Putamen (tissue), 1 donor: ENCODE measurements around the gene HLA-C.
"Not testable (repeated sequence)": the region's sequence is repeated elsewhere in the genome, so short reads cannot be mapped to it uniquely, and the experiment has no call there.

Source experiments
- DNase-seq: peaks from one replicate; pipeline ENCODE4 v3.0.0-alpha.2; 2016; ENCODE audit warnings: low spot score

HLA-C gene

GRCh38 chr6:31271641-31272357, at the start of gene HLA-C:
HLA-C (minus strand) TSS chr6:31272092; CDS start chr6:31272071, 21 bp downstream.
- DNase-seq = peak; percentile 90

DNA sequence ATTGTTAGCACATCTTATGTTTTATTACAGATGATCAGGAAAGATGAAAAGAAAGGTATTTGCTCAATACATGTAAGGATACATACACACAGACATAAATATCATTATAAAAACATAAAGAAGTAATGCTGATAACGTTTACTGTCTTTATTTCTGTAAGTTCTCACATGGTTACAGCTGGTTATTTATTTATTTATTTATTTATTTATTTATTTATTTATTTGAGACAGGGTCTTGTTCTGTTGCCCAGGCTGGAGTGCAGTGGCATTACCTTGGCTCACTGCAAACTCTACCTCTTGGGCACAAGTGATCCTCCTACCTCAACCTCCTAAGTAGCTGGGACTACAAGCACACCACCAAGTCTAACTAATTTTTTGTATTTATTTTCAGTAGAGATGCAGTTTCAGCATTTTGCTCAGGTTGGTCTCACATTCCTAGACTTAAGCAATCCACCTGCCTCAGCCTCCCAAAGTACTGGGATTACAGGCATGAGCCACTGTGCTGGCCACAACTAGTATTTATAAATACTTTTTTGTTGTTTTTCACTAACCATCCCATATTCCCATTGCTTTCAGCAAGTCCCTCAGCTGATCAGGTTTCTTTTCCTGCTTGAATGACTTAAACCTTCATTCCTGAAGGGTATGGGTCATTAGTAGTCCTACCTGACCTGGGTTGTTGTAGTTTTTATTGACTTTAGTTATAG, 49.3 kb upstream of the HLA-C start:
- no peak for DNase-seq

GRCh38 chr6:31317036-31317435, 45.1 kb upstream of the HLA-C start:
- DNase-seq = no peak

DNA sequence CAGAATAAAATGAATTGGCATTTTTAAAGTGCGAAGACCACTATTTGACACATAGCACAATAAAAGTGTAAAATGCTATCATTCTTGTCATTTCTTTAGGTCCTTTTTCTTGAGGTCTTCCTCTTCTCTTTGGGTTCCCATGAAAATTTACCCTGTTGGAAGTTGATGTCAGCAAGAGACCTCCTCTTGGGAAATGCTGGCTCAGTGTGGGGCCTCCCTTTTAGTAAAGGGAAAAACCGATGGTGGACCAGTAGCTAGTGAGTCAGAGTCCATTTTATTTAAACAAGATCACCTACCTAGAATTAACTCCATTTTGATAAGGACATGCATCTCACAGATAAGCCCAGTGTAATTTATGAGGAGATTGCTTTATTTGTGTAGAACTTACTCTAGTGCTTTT, 37.7 kb upstream of the HLA-C start:
- no peak for DNase-seq

GRCh38 chr6:31308845-31309175, 36.9 kb upstream of the HLA-C start:
- no peak for DNase-seq

GRCh38 chr6:31308050-31308844, 36.4 kb upstream of the HLA-C start:
- DNase-seq = no peak

- no peak for DNase-seq
Observed at GRCh38 chr6:31307669-31308049, 35.8 kb upstream of the HLA-C start.

DNA sequence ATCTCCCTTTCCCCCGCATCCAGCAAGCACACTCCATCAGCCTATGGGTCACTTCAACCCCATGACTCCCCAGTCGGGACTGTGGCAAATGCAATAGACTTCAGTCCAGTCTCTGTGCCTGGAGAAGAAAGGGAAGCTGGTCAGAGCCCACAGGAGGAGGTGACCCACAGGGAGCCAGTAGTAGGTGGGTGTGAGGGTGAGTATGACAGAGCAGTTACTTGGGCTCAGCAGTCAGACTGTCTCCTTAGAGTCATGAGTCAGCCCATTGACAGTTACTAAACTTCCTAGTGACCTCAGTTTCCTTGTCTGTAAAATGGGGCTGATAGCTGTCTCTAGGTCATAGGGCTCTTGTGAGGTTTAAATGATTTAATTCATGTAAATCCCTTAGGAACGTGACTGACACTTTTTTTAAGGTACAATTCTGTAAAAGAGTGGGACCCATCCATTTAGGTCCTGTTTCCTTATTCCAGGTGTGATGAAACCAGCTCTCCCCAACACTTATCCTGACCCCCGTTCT, 33.9 kb upstream of the HLA-C start:
- DNase-seq = no peak

DNA sequence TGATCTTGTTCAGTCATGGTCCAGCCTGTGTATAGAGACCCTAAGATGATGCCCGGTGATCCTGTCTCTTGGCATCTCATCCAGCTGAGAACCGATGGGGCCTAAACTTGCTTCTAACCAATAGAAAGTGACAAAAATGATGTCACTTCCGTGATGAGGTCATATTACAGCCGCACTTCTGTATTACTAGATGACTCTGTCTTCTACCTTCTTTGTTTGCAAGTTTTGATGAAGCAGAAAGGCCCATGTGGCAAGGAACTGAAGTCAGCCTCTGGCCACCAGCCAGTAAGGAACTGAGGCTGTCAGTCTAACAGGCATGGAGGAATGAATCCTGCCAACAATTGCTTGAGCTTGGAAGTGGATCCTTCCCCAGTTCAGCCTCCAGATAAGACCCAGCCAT, 32.8 kb upstream of the HLA-C start:
- no peak for DNase-seq

DNA sequence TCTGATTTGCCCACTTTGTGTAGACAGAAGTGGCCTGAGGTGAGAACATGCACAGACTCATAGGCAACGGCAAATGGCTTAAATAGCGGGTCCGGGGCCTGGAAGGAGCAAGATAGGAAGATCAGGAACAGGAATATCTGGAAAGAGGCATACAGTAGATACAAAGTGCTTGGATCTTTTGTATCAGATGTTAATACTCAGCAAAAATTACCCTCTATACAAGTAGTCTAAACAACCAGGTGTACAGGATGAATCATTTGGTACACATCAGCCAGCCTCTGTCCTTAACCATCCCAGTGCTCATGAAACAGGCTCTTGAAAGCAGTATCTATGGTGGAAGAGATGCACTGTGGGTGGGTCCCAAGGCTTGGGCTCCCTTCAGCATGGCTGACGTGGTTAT, 28.9 kb upstream of the HLA-C start:
- no peak for DNase-seq

DNA sequence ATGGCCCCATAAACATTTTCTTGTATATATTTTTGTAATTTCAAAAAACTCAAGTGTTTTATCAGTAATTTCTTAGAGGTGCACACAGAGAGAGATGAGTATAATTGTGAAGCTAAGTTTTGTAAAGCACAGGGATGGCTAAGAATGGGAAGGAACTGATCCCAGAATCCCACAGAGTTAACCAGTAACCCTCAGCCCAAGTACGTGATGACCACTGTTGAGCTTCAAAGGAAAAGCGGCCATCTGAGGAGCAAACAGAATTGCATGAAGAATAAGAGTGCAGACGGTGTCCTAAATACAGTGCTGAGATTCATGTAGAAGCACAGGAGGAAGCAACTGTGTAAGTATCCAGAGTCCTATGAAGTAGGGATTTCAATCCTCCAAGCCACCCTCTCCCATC, 28.1 kb upstream of the HLA-C start:
- no peak for DNase-seq

DNA sequence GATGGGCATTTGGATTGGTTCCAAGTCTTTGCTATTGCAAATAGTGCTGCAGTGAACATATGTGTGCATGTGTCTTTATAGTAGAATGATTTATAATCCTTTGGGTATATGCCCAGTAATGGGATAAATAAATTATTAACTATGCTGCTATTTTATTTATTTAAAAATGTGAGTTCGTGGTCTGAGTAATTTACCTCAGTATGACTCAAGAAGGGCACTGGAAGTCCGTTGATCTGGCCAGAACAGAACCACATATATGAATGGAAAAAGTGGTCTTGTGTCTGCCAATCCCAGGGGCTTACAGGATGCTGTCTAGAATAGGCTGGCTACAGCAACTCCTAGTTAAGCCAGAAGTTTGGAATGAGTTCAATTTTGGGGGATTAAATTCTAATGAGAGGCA, 27.6 kb upstream of the HLA-C start:
- no peak for DNase-seq

DNA sequence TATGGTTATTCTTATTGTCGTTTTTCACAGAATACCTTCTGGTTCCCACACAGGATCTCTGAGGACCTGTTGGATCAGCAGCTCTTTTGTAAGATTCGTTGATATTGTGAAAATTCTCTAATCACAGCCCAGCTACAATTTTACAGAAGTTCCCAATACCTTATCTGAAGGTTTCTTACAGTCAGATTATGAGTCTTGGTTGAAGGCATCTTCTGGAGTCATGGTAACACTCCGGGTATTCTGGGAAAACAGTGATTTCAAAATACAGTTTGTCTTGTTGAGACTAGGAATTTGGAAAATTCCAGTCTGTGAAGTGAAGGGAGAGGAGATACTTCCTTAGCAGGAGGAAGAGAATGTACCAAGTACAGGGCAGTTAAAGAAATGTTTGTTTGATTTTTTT, 22.2 kb upstream of the HLA-C start:
- DNase-seq = no peak

DNA sequence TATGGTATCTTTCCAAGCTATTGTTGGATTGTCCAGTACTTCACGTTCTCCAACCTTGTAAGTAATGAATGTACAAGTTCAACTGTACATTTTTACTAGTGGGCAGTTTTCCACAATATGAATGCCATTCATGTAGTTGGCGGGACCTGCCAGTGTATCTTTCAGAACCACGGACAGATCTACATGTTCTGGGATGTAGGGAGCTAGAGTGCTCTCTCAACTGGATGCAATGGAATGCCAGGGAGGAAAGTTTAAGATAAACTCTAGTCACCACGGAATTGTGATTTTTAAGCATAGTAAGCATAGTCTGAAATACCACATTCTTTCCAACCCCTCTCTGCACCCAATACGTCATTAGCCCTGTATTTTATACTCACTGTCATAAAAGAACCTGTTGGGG, 21.5 kb upstream of the HLA-C start:
- DNase-seq = no peak

DNA sequence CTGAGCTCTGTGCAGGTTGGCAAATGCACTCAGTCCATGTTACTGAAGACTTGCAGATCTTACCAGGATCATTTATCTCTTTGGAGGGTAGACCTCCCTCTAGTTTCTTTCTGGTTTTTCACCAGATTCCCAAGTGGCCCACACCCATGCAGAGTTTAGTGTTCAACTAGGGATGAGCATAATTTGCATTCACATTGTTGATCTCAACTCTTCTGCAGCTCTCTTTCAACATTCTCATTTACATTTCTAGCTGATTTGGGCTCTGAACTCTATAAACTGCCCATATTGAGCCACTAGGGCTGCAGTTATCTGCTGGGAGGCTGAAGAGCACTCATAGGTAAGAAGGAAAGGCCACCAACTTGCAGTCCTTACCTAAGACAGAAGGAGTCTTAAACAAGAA, 17.9 kb upstream of the HLA-C start:
- DNase-seq = no peak

DNA sequence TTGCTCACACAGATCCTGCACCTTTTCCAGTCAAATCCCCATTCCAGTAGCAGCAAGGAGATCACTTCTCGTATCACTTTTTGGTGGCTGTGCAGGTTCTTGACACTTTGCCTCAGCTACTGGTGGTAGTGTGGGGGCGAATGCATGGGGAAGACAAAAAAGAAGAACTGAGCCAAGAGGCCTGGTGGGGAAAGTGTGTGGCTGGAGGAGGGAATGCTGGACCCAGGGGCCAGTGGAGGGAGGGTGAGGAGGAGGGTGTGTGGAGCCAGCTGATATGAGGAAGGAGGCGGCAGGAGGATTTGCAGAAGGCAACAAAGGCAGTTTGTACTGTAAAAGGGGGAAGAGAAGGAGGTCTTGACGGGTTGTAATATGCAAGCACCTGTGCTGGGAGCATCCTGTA, 15.7 kb upstream of the HLA-C start:
- no peak for DNase-seq

- no peak for DNase-seq
Observed at GRCh38 chr6:31285982-31286381, 14.1 kb upstream of the HLA-C start.

DNA sequence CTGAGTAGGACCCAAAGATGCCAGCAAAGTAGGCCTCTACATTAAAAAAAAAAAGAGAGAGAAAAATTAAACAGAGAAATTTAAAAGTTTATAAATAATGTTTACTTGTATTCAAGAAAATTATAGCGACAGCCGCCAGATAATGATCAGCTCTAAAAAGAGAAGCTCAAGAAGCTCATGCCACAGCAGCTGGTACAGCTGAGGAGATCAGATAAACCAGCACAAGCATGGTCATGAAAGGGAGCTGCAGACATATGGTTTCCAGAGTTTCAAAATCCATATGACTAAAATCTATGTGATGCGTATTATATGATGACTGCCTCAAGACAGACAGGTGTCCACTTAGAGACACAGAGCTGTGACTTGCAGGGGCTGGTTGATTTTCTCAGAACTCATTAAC, 13.6 kb upstream of the HLA-C start:
- DNase-seq = no peak

DNA sequence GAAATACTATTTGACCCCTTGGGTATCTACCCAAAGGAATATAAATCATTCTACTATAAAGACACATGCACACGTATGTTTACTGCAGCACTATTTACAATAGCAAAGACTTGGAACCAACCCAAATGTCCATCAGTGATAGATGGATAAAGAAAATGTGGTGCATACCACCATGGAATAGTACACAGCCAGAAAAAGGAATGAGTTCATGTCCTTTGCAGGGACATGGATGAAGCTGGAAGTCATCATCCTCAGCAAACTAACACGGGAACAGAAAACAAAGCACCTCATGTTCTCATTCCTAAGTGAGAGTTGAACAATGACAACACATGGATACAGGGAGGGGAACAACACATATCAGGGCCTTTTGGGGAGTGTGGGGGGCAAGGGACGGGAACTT, 7.8 kb upstream of the HLA-C start:
- not testable (repeated sequence) for DNase-seq

DNA sequence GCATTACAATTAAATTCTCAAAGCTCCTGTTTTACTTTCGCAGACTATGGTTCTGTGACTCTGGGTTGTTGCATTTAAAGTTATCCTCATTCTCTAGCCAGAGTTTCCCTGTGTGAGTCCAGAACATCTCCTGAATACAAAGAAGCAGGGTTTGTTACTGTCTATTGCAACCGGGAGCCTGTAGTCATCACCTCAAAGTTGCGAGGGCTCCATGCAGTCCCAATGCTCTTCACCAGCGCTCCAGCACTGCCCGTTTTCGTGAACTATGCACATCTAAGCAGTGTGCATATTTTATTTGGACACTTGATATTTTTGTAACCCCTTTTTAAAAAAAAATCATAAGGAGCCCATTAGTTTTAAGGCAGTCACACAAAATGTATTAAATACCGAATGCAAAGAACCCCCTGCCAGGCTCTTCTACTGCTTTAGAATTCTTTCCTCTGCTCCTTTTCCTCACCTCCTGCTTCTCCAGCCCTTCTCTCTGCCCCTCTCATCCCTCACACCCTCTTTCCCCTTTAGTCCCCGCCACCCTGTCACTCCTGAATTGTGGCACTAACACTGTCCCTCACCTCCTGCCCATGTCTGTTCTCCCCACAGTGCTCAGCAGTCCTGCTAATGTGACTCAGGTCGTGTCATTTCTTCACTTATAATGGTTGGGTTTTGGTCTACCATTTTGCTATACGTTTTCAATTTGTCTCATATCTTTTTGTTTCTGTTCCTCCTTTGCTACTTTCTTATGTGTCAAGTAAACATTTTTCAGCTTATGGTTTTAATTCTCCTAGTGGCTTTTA, 1.1 kb upstream of the HLA-C start:
- no peak for DNase-seq

- DNase-seq = no peak
Observed at GRCh38 chr6:31272436-31272835, 544 bp upstream of the HLA-C start.
